ENCODE measurements around the gene THADA.

THADA gene

GRCh38 chr2:43569921-43570320, 25.9 kb downstream of the THADA start:
- no peaks in the 10 kb centered on the region for H3K27me3 ChIP-seq
- peaks cover 61% of the 10 kb centered on the region for H3K36me3 ChIP-seq
- H3K4me1 ChIP-seq (ENCODE audit: control insufficient read depth in 1 of 2, insufficient read depth in 1 of 2, low read depth in 1 of 2, low read length in 1 of 2), result no peaks in the 10 kb centered on the region
- no peak for TF ChIP-seq CTCF (IDR thresholded peaks at IDR 0.05)
- H3K27ac ChIP-seq, result no peak overlapping the region
- no peak overlapping the region for H3K4me3 ChIP-seq (ENCODE audit: low read depth in 1 of 2, low read length in 1 of 2)
- no peaks in the 10 kb centered on the region for H3K9me3 ChIP-seq

- Histone ChIP-seq H3K36me3 (peaks cover 65% of the 10 kb centered on the region), H3K27ac (no peak overlapping the region), H3K4me1 (ENCODE audit: control insufficient read depth in 1 of 2, insufficient read depth in 1 of 2, low read depth in 1 of 2, low read length in 1 of 2) (no peaks in the 10 kb centered on the region), H3K4me3 (ENCODE audit: low read depth in 1 of 2, low read length in 1 of 2) (no peak overlapping the region), H3K9me3 (no peaks in the 10 kb centered on the region), H3K27me3 (no peaks in the 10 kb centered on the region)
- no peak for TF ChIP-seq CTCF (IDR thresholded peaks at IDR 0.05)
These were observed 27.6 kb downstream of the THADA start for GRCh38 chr2:43568228-43568627.

GRCh38 chr2:43566461-43566729, 29.4 kb downstream of the THADA start:
- H3K27me3 ChIP-seq, result no peaks in the 10 kb centered on the region
- no peak for TF ChIP-seq CTCF (IDR thresholded peaks at IDR 0.05)
- no peak overlapping the region for H3K27ac ChIP-seq
- H3K4me3 ChIP-seq (ENCODE audit: low read depth in 1 of 2, low read length in 1 of 2), result no peak overlapping the region
- no peaks in the 10 kb centered on the region for H3K4me1 ChIP-seq (ENCODE audit: control insufficient read depth in 1 of 2, insufficient read depth in 1 of 2, low read depth in 1 of 2, low read length in 1 of 2)
- no peaks in the 10 kb centered on the region for H3K9me3 ChIP-seq
- peaks cover 49% of the 10 kb centered on the region for H3K36me3 ChIP-seq

GRCh38 chr2:43563679-43564078, 32.2 kb downstream of the THADA start:
- TF ChIP-seq CTCF (IDR thresholded peaks at IDR 0.05), result no peak
- Histone ChIP-seq H3K36me3 (peaks cover 38% of the 10 kb centered on the region), H3K27me3 (no peaks in the 10 kb centered on the region)

GRCh38 chr2:43560231-43560547, 35.6 kb downstream of the THADA start:
- Histone ChIP-seq H3K9me3 (no peaks in the 10 kb centered on the region), H3K4me1 (ENCODE audit: control insufficient read depth in 1 of 2, insufficient read depth in 1 of 2, low read depth in 1 of 2, low read length in 1 of 2) (no peaks in the 10 kb centered on the region), H3K27me3 (no peaks in the 10 kb centered on the region), H3K36me3 (peaks cover 60% of the 10 kb centered on the region), H3K27ac (no peak overlapping the region), H3K4me3 (ENCODE audit: low read depth in 1 of 2, low read length in 1 of 2) (no peak overlapping the region)
- TF ChIP-seq CTCF (IDR thresholded peaks at IDR 0.05), result no peak

More at GRCh38 chr2:43563679-43564078, 32.2 kb downstream of the THADA start:
- Histone ChIP-seq H3K27ac (no peak overlapping the region), H3K9me3 (no peaks in the 10 kb centered on the region), H3K4me1 (ENCODE audit: control insufficient read depth in 1 of 2, insufficient read depth in 1 of 2, low read depth in 1 of 2, low read length in 1 of 2) (no peaks in the 10 kb centered on the region), H3K4me3 (ENCODE audit: low read depth in 1 of 2, low read length in 1 of 2) (no peak overlapping the region)

Data from neutrophil (primary cell).